Measurements from ENCODE around the gene JMJD1C. TPM values are rescaled to one million over a fixed set of nuclear protein-coding genes. Genes with fewer than 3 reads are reported as not detected.

The JMJD1C gene
- total RNA-seq, 1 experiment from 2014 or later = 139 TPM

DNA sequence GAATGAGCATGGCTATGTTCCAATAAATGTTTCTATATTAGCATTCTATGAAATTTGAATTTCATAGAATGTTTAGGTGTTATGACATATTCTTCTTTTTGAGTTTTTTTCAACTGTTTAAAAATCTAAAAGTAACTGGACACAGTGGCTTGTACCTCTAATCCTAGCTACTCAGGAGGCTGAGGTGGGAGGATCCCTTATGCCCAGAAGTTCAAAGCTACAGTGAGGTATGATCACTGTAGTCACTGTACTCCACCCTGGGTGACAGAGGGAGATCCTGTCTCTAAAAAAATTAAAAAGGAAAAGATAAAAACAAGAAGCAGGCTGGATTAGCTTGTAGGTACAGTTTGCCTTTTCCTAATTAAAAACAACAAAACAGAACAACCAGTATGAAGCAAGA, 237.5 kb downstream of the JMJD1C start:
- peak; percentile 36; the same call in 1 of the 2 replicates for ATAC-seq
- peak overlapping the region; percentile 25 for H3K4me2 ChIP-seq (ENCODE audit: low read length)
- peaks cover 41% of the 10 kb centered on the region for H3K4me1 ChIP-seq (ENCODE audit: insufficient read depth, low read length)
- H3K27me3 ChIP-seq (ENCODE audit: low read length) = no peaks in the 10 kb centered on the region
- intact Hi-C loops (cut with micrococcal nuclease) = no loop called here
- peaks cover 28% of the 10 kb centered on the region for H4K20me1 ChIP-seq (ENCODE audit: low read length)
- no peaks in the 10 kb centered on the region for H3F3A ChIP-seq (ENCODE audit: low read length, unreplicated experiment)
- no peak overlapping the region for H2AFZ ChIP-seq (ENCODE audit: low read length)
- no peaks in the 10 kb centered on the region for H3K9me3 ChIP-seq (ENCODE audit: low read length)
- peak overlapping the region; percentile 38 for H3K27ac ChIP-seq (ENCODE audit: low read length)
- no peaks in the 10 kb centered on the region for H3K9me2 ChIP-seq (replicated peaks; ENCODE audit: low read length)
- DNase-seq = no peak
- ChIA-PET CTCF (interaction anchor here (0.5 kb wide), 1 partner anchor 269 kb away, joined by 5 read pairs; no protein-coding TSS in a partner anchor), POLR2A (ENCODE audit: unreplicated experiment) (interaction anchor here (0.6 kb wide), 1 partner anchor 478 kb away, joined by 8 read pairs; no protein-coding TSS in a partner anchor)
- BruUV-seq (replicated peaks) = no TSS peak
- H3K79me2 ChIP-seq (ENCODE audit: low read length) = peaks cover 96% of the 10 kb centered on the region
- no peak overlapping the region for H3K9ac ChIP-seq (ENCODE audit: low read length)
- no peaks in the 10 kb centered on the region for H3K36me3 ChIP-seq (ENCODE audit: low read depth, low read length)
- TF ChIP-seq, protein P1, sequence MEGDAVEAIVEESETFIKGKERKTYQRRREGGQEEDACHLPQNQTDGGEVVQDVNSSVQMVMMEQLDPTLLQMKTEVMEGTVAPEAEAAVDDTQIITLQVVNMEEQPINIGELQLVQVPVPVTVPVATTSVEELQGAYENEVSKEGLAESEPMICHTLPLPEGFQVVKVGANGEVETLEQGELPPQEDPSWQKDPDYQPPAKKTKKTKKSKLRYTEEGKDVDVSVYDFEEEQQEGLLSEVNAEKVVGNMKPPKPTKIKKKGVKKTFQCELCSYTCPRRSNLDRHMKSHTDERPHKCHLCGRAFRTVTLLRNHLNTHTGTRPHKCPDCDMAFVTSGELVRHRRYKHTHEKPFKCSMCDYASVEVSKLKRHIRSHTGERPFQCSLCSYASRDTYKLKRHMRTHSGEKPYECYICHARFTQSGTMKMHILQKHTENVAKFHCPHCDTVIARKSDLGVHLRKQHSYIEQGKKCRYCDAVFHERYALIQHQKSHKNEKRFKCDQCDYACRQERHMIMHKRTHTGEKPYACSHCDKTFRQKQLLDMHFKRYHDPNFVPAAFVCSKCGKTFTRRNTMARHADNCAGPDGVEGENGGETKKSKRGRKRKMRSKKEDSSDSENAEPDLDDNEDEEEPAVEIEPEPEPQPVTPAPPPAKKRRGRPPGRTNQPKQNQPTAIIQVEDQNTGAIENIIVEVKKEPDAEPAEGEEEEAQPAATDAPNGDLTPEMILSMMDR (conservative IDR thresholded peaks at IDR 0.05; ENCODE audit: low read depth, low read length) = no peak
- H3K4me3 ChIP-seq (ENCODE audit: low read length) = no peak overlapping the region

DNA sequence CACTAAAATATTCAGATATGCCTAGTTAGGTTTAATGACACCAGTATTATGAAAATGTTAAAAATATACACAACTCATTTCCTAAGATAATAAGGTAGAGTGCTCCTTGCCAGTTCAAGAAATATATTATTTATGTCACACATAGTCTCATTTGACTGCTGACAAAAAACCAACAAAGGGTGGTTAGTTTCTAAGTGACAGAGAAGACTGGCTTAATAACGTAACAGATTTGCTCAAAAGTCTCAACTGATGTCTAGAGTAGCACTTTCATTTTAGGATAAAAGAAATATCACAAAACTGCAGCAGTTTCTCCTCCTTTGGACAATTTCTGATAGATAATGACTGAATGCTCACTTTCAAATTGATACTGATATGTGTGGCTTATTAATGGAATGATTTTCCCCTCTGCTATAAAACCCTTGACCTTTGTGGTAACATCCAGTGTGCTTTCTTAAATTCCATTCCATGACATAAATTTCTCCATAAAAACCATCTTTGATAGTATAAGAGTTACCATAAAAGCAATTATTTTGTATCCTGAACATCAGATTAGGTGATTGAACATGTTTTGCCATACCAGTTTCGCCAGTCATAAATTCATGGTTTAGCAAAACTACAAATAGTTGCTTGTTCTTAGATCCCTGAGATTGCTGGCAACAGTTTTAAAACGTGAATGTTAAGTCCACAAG, 238.4 kb downstream of the JMJD1C start:
- Histone ChIP-seq H3K27me3 (ENCODE audit: low read length) (no peaks in the 10 kb centered on the region), H3K4me3 (ENCODE audit: low read length) (0 out of 2 replicates have a peak overlapping the region, but pooled peaks have one; percentile 0), H3K79me2 (ENCODE audit: low read length) (peaks cover 94% of the 10 kb centered on the region), H3K9me2 (replicated peaks; ENCODE audit: low read length) (no peaks in the 10 kb centered on the region), H3K4me2 (ENCODE audit: low read length) (peak overlapping the region; percentile 25), H3K9me3 (ENCODE audit: low read length) (no peaks in the 10 kb centered on the region), H4K20me1 (ENCODE audit: low read length) (peaks cover 20% of the 10 kb centered on the region; the same call in 1 of the 2 replicates), H3K27ac (ENCODE audit: low read length) (peak overlapping the region; percentile 38), H2AFZ (ENCODE audit: low read length) (no peak overlapping the region), H3K4me1 (ENCODE audit: insufficient read depth, low read length) (peaks cover 36% of the 10 kb centered on the region), H3K36me3 (ENCODE audit: low read depth, low read length) (no peaks in the 10 kb centered on the region), H3K9ac (ENCODE audit: low read length) (no peak overlapping the region), H3F3A (ENCODE audit: low read length, unreplicated experiment) (no peaks in the 10 kb centered on the region)
- ChIA-PET CTCF (no interaction called here), POLR2A (ENCODE audit: unreplicated experiment) (no interaction called here)
- intact Hi-C loops (cut with micrococcal nuclease) = no loop called here
- peak; percentile 92 for DNase-seq
- TF ChIP-seq EZH2 (IDR thresholded peaks at IDR 0.05; ENCODE audit: low read length, unreplicated experiment) (no peak), EZH2phosphoT487 (IDR thresholded peaks at IDR 0.05; ENCODE audit: borderline replicate concordance, low read length) (no peak)
- TF ChIP-seq, protein P1 (conservative IDR thresholded peaks at IDR 0.05; ENCODE audit: low read depth, low read length) = no peak
- BruUV-seq (replicated peaks) = no TSS peak
- ATAC-seq = peak; percentile 47

DNA sequence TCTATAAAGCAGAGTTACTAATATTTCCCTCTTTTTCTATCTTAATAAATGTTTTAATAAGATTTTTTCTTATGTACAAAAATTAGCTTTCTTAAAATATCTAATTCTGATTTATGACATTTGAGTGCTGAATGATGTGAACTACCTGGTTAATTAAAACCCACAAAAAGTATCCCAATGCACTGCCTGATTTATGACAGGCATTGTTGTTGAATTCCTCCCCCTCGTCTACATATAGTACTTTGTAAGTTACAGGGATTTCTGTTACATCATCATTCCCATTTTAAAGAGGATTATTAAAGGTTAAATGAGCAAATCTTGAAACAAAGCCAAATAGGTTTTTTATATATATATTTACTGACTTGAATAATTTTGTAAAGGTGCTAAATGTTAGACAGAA, 241.5 kb downstream of the JMJD1C start:
- Histone ChIP-seq H3K9me2 (replicated peaks; ENCODE audit: low read length) (no peaks in the 10 kb centered on the region), H3K9ac (ENCODE audit: low read length) (no peak overlapping the region), H3K9me3 (ENCODE audit: low read length) (no peaks in the 10 kb centered on the region), H3K27ac (ENCODE audit: low read length) (no peak overlapping the region), H3K27me3 (ENCODE audit: low read length) (no peaks in the 10 kb centered on the region), H4K20me1 (ENCODE audit: low read length) (peaks cover 24% of the 10 kb centered on the region; the same call in 1 of the 2 replicates), H3K36me3 (ENCODE audit: low read depth, low read length) (no peaks in the 10 kb centered on the region; the same call in 1 of the 2 replicates), H3K79me2 (ENCODE audit: low read length) (peaks cover 91% of the 10 kb centered on the region), H3K4me3 (ENCODE audit: low read length) (no peak overlapping the region), H3F3A (ENCODE audit: low read length, unreplicated experiment) (no peaks in the 10 kb centered on the region), H3K4me1 (ENCODE audit: insufficient read depth, low read length) (peaks cover 30% of the 10 kb centered on the region), H3K4me2 (ENCODE audit: low read length) (no peak overlapping the region), H2AFZ (ENCODE audit: low read length) (no peak overlapping the region)
- BruUV-seq (replicated peaks) = no TSS peak
- TF ChIP-seq EZH2phosphoT487 (IDR thresholded peaks at IDR 0.05; ENCODE audit: borderline replicate concordance, low read length) (no peak), EZH2 (IDR thresholded peaks at IDR 0.05; ENCODE audit: low read length, unreplicated experiment) (no peak)
- TF ChIP-seq, protein P1 (conservative IDR thresholded peaks at IDR 0.05; ENCODE audit: low read depth, low read length) = no peak
- ATAC-seq (no peak), DNase-seq (no peak)
- ChIA-PET POLR2A (ENCODE audit: unreplicated experiment) (no interaction called here), CTCF (no interaction called here)
- intact Hi-C loops (cut with micrococcal nuclease) = no loop called here

Measured in PC-3 (cell line).